HEK293 (cell line): ENCODE data around the gene RNASET2.

Source experiments
- CTCF ChIA-PET: fragments of 350-600 bp; formaldehyde crosslinking; extraction: SDS; loops from one replicate; lab custom pipeline; 2021; ENCODE audit warnings: antibody characterized with exemption; lab: Yijun Ruan, JAX
- POLR2A ChIA-PET: fragments of 300-600 bp; formaldehyde crosslinking; extraction: SDS; loops from one replicate; lab custom pipeline; 2020; ENCODE audit warnings: antibody characterized with exemption, inconsistent platforms; lab: Yijun Ruan, JAX
- H3K27ac ChIP-seq: fragments of 200-500 bp; sonication (Bioruptor generic); 2 replicates; pipeline ENCODE4 v1.5.1; 2014; ENCODE audit warnings: low read depth, low read length, control low read depth, inconsistent platforms; ENCODE audit errors: extremely low read depth
- H3K36me3 ChIP-seq, 2 experiments: fragments of 200-500 bp in 1 of 2; sonication (Bioruptor generic) in 1 of 2; 1 replicate in 1 of 2; 2 replicates in 1 of 2; pipeline ENCODE4 v1.5.1; 2014 to 2017; ENCODE audit warnings: inconsistent platforms in 2 of 2, low read length in 2 of 2; ENCODE audit not compliant: control insufficient read depth in 2 of 2, insufficient read depth in 1 of 2
- H3K4me1 ChIP-seq: fragments of 200-500 bp; sonication (Bioruptor generic); 2 replicates; pipeline ENCODE4 v1.5.1; 2014; ENCODE audit warnings: mild to moderate bottlenecking, low read length, inconsistent platforms; ENCODE audit not compliant: control insufficient read depth, insufficient read depth
- H3K4me3 ChIP-seq: 2 replicates; pipeline ENCODE4 v1.5.1; 2011; ENCODE audit warnings: low read depth, mild to moderate bottlenecking, control low read depth, low read length, moderate library complexity
- H3K9me3 ChIP-seq: fragments of 200-500 bp; sonication (Bioruptor generic); 2 replicates; pipeline ENCODE4 v1.5.1; 2014; ENCODE audit warnings: low read depth, low read length, inconsistent platforms; ENCODE audit not compliant: control insufficient read depth, insufficient read depth
- OSR2 ChIP-seq: fragments of 450-650 bp; formaldehyde crosslinking; IDR thresholded peaks from 2 replicates; pipeline ENCODE4 v1.5.1; 2016; ENCODE audit warnings: missing biosample characterization, missing genetic modification characterization
- PRDM1 ChIP-seq: fragments of 450-650 bp; formaldehyde crosslinking; IDR thresholded peaks from 2 replicates; pipeline ENCODE4; 2016; ENCODE audit warnings: missing biosample characterization, missing genetic modification characterization
- PRDM6 ChIP-seq: fragments of 450-650 bp; formaldehyde crosslinking; IDR thresholded peaks from 2 replicates; pipeline ENCODE4 v1.5.1; 2017; ENCODE audit warnings: missing biosample characterization, missing genetic modification characterization
- ZBTB17 ChIP-seq: fragments of 450-650 bp; formaldehyde crosslinking; IDR thresholded peaks from 2 replicates; pipeline ENCODE4 v1.5.1; 2016; ENCODE audit warnings: missing biosample characterization, missing genetic modification characterization
- ZBTB26 ChIP-seq: fragments of 450-650 bp; formaldehyde crosslinking; optimal IDR thresholded peaks from 2 replicates; pipeline ENCODE3; 2016; ENCODE audit warnings: missing biosample characterization, mild to moderate bottlenecking, missing genetic modification characterization
- ZFHX2 ChIP-seq: fragments of 450-650 bp; formaldehyde crosslinking; conservative IDR thresholded peaks from 2 replicates; pipeline ENCODE4 v1.5.1; 2016; ENCODE audit warnings: missing biosample characterization, missing genetic modification characterization
- ZFP3 ChIP-seq: fragments of 450-650 bp; formaldehyde crosslinking; IDR thresholded peaks from 2 replicates; pipeline ENCODE4 v1.5.1; 2016; ENCODE audit warnings: low read depth, missing biosample characterization, missing genetic modification characterization
- ZNF10 ChIP-seq: fragments of 450-650 bp; formaldehyde crosslinking; IDR thresholded peaks from 2 replicates; pipeline ENCODE4 v1.5.1; 2017; ENCODE audit warnings: missing biosample characterization, missing genetic modification characterization
- ZNF132 ChIP-seq: fragments of 450-650 bp; formaldehyde crosslinking; IDR thresholded peaks from 2 replicates; pipeline ENCODE4 v1.5.1; 2017; ENCODE audit warnings: missing biosample characterization, missing genetic modification characterization, borderline replicate concordance
- ZNF155 ChIP-seq: fragments of 450-650 bp; formaldehyde crosslinking; IDR thresholded peaks from 2 replicates; pipeline ENCODE4 v1.5.1; 2016; ENCODE audit warnings: missing biosample characterization, missing genetic modification characterization
- ZNF16 ChIP-seq: fragments of 450-650 bp; formaldehyde crosslinking; IDR thresholded peaks from 2 replicates; pipeline ENCODE4 v1.5.1; 2016; ENCODE audit warnings: low read depth, missing biosample characterization, missing genetic modification characterization
- ZNF169 ChIP-seq: fragments of 450-650 bp; formaldehyde crosslinking; IDR thresholded peaks from 2 replicates; pipeline ENCODE4 v1.5.1; 2016; ENCODE audit warnings: missing biosample characterization, missing genetic modification characterization
- ZNF202 ChIP-seq: fragments of 450-650 bp; formaldehyde crosslinking; IDR thresholded peaks from 2 replicates; pipeline ENCODE4 v1.5.1; 2016; ENCODE audit warnings: missing biosample characterization, missing genetic modification characterization, borderline replicate concordance
- ZNF211 ChIP-seq: fragments of 450-650 bp; formaldehyde crosslinking; IDR thresholded peaks from 2 replicates; pipeline ENCODE4 v1.5.1; 2016; ENCODE audit warnings: low read depth, missing biosample characterization, missing genetic modification characterization
- ZNF24 ChIP-seq: fragments of 450-650 bp; formaldehyde crosslinking; IDR thresholded peaks from 2 replicates; pipeline ENCODE4 v1.5.1; 2016; ENCODE audit warnings: missing biosample characterization, missing genetic modification characterization
- ZNF404 ChIP-seq: fragments of 450-650 bp; formaldehyde crosslinking; IDR thresholded peaks from 2 replicates; pipeline ENCODE4 v1.5.1; 2017; ENCODE audit warnings: missing biosample characterization, missing genetic modification characterization
- ZNF514 ChIP-seq: fragments of 450-650 bp; formaldehyde crosslinking; IDR thresholded peaks from 2 replicates; pipeline ENCODE4 v1.5.1; 2016; ENCODE audit warnings: missing biosample characterization, missing genetic modification characterization
- ZNF529 ChIP-seq: fragments of 450-650 bp; formaldehyde crosslinking; IDR thresholded peaks from 2 replicates; pipeline ENCODE4 v1.5.1; 2017; ENCODE audit warnings: missing genetic modification characterization, missing biosample characterization; ENCODE audit not compliant: insufficient replicate concordance
- ZNF555 ChIP-seq: fragments of 450-650 bp; formaldehyde crosslinking; conservative IDR thresholded peaks from 2 replicates; pipeline ENCODE4 v1.5.1; 2017; ENCODE audit warnings: missing biosample characterization, mild to moderate bottlenecking, missing genetic modification characterization, inconsistent platforms
- ZNF560 ChIP-seq: fragments of 450-650 bp; formaldehyde crosslinking; IDR thresholded peaks from 2 replicates; pipeline ENCODE4 v1.5.1; 2017; ENCODE audit warnings: missing biosample characterization, missing genetic modification characterization, borderline replicate concordance
- ZNF645 ChIP-seq: fragments of 450-650 bp; formaldehyde crosslinking; IDR thresholded peaks from 2 replicates; pipeline ENCODE4; 2016; ENCODE audit warnings: missing biosample characterization, missing genetic modification characterization
- ZNF664 ChIP-seq: fragments of 450-650 bp; formaldehyde crosslinking; IDR thresholded peaks from 2 replicates; pipeline ENCODE4 v1.5.1; 2016; ENCODE audit warnings: missing biosample characterization, missing genetic modification characterization
- ZNF76 ChIP-seq: fragments of 450-650 bp; formaldehyde crosslinking; IDR thresholded peaks from 2 replicates; pipeline ENCODE4; 2016; ENCODE audit warnings: low read depth, missing biosample characterization, missing genetic modification characterization, borderline replicate concordance
- ZNF843 ChIP-seq: fragments of 450-650 bp; formaldehyde crosslinking; IDR thresholded peaks from 2 replicates; pipeline ENCODE4 v1.5.1; 2016; ENCODE audit warnings: missing biosample characterization, missing genetic modification characterization

RNASET2 gene

GRCh38 chr6:166947251-166947650 lies 9.1 kb downstream of the RNASET2 start (continued):
- TF ChIP-seq ZFP3 (tag by site-specific recombination) (no peak), PRDM6 (tag by site-specific recombination) (no peak), ZNF202 (tag by site-specific recombination) (no peak), ZBTB17 (tag by site-specific recombination) (no peak), ZNF76 (tag by site-specific recombination) (no peak)

- POLR2A ChIA-PET, result no interaction called here
- no peak overlapping the region for H3K27ac ChIP-seq
- H3K4me3 ChIP-seq, result no peak overlapping the region
- H3K4me1 ChIP-seq, result no peaks in the 10 kb centered on the region
- TF ChIP-seq ZNF645 (tag by site-specific recombination) (no peak), ZNF560 (no peak), ZNF24 (no peak), OSR2 (no peak), ZNF10 (tag by site-specific recombination) (no peak), ZNF169 (tag by site-specific recombination) (no peak), ZNF155 (no peak), ZFHX2 (tag by site-specific recombination) (no peak), ZNF555 (tag by site-specific recombination) (no peak), ZNF132 (tag by site-specific recombination) (no peak), ZNF404 (no peak), ZBTB26 (tag by site-specific recombination) (no peak), ZNF16 (no peak), ZNF529 (no peak), ZNF664 (tag by site-specific recombination) (no peak), PRDM1 (tag by site-specific recombination) (no peak), ZNF843 (tag by site-specific recombination) (no peak), ZNF514 (tag by site-specific recombination) (no peak), ZNF211 (tag by site-specific recombination) (no peak)
- TF ChIP-seq, all 188 proteins: peak for 0
- H3K36me3 ChIP-seq, result peaks cover 0 to 41% of the 10 kb centered on the region in 2 experiments; a peak in 2 of 3 replicates
- H3K9me3 ChIP-seq, result no peaks in the 10 kb centered on the region
- CTCF ChIA-PET, result interaction anchor here (0.6 to 1.0 kb wide), 2 partner anchors 42 to 169 kb away, joined by 3 to 4 read pairs; no protein-coding TSS in a partner anchor
Measured at GRCh38 chr6:166946125-166946524, 10.2 kb downstream of the RNASET2 start.
